CD8-positive, alpha-beta memory T cell (primary cell): ENCODE results near the gene CAMK2N2. TPM values are rescaled to one million over a fixed set of nuclear protein-coding genes. Genes with fewer than 3 reads are reported as not detected.

Experiments used
- CTCF ChIA-PET: fragments of 350-600 bp; sonication (Branson Sonifier 250); formaldehyde crosslinking; loops from one replicate; lab custom pipeline; 2021; ENCODE audit warnings: antibody characterized with exemption; lab: Charles Lee
- POLR2A ChIA-PET: fragments of 350-600 bp; sonication (Branson Sonifier 250); formaldehyde crosslinking; loops from one replicate; lab custom pipeline; 2021; ENCODE audit warnings: antibody characterized with exemption; lab: Charles Lee
- DNase-seq, 5 donors: peaks; one replicate each; pipeline versions ENCODE4 v3.0.0 to v3.0.0-alpha.2; 2020 to 2022; ENCODE audit warnings: mixed read lengths in 1 of 5
- H3K27ac ChIP-seq: one replicate; pipeline ENCODE4 v1.7.0; 2013; ENCODE audit warnings: low read depth, mild to moderate bottlenecking, low read length, moderate library complexity
- H3K27me3 ChIP-seq: 2 replicates; pipeline ENCODE4 v1.7.0; 2013; ENCODE audit warnings: low read length, mild to moderate bottlenecking; ENCODE audit not compliant: insufficient read depth, poor library complexity, severe bottlenecking
- H3K36me3 ChIP-seq: 2 replicates; pipeline ENCODE4 v1.7.0; 2013; ENCODE audit warnings: mild to moderate bottlenecking, low read length, moderate library complexity; ENCODE audit not compliant: insufficient read depth
- H3K4me1 ChIP-seq: 2 replicates; pipeline ENCODE4 v1.7.0; 2013; ENCODE audit warnings: mild to moderate bottlenecking, low read length, moderate library complexity; ENCODE audit not compliant: insufficient read depth
- H3K4me3 ChIP-seq: 2 replicates; pipeline ENCODE4 v1.7.0; 2013; ENCODE audit warnings: mild to moderate bottlenecking, low read length
- H3K9me3 ChIP-seq: 2 replicates; pipeline ENCODE4 v1.7.0; 2013; ENCODE audit warnings: mild to moderate bottlenecking, low read length
- H3K27ac Mint-ChIP-seq, 8 donors: one replicate each; pipeline ENCODE4 v1.8.0; 2020 to 2021; ENCODE audit warnings: mixed read lengths in 8 of 8, mild to moderate bottlenecking in 6 of 8, inconsistent platforms in 3 of 8, moderate library complexity in 3 of 8
- H3K27me3 Mint-ChIP-seq, 2 donors: one replicate each; pipeline ENCODE4 v1.8.0; 2020 to 2021; ENCODE audit warnings: mixed read lengths in 2 of 2, mild to moderate bottlenecking in 1 of 2, moderate library complexity in 1 of 2
- H3K36me3 Mint-ChIP-seq, 3 donors: one replicate each; pipeline ENCODE4 v1.8.0; 2020 to 2021; ENCODE audit warnings: mixed read lengths in 3 of 3, inconsistent platforms in 1 of 3, mild to moderate bottlenecking in 1 of 3
- H3K4me1 Mint-ChIP-seq, 3 donors: one replicate each; pipeline ENCODE4 v1.8.0; 2020 to 2021; ENCODE audit warnings: mixed read lengths in 3 of 3, inconsistent platforms in 1 of 3, mild to moderate bottlenecking in 1 of 3
- H3K4me3 Mint-ChIP-seq, 7 donors: one replicate each; pipeline ENCODE4 v1.8.0; 2020 to 2021; ENCODE audit warnings: mixed read lengths in 7 of 7, mild to moderate bottlenecking in 6 of 7, moderate library complexity in 4 of 7, inconsistent platforms in 2 of 7
- H3K9me3 Mint-ChIP-seq, 5 donors: one replicate each; pipeline ENCODE4 v1.8.0; 2020 to 2022; ENCODE audit warnings: mixed read lengths in 5 of 5, mild to moderate bottlenecking in 3 of 5, moderate library complexity in 2 of 5, inconsistent platforms in 1 of 5
- polyA plus RNA-seq: library from polyadenylated mRNA; unstranded; fragments of 300-500 nt; fragmentation: Illumina TruSeq; gene quantifications from one replicate; pipeline ENCODE4 v1.2.3, GENCODE V29; 2021
- total RNA-seq, 2 experiments: library from RNA; stranded (reverse); gene quantifications; one replicate each; pipeline ENCODE4 v1.2.3, GENCODE V29; 2021

CAMK2N2 gene
- total and polyA plus RNA-seq, 3 experiments from 2014 or later = 0.66 to 0.77 TPM; not detected in 1

DNA sequence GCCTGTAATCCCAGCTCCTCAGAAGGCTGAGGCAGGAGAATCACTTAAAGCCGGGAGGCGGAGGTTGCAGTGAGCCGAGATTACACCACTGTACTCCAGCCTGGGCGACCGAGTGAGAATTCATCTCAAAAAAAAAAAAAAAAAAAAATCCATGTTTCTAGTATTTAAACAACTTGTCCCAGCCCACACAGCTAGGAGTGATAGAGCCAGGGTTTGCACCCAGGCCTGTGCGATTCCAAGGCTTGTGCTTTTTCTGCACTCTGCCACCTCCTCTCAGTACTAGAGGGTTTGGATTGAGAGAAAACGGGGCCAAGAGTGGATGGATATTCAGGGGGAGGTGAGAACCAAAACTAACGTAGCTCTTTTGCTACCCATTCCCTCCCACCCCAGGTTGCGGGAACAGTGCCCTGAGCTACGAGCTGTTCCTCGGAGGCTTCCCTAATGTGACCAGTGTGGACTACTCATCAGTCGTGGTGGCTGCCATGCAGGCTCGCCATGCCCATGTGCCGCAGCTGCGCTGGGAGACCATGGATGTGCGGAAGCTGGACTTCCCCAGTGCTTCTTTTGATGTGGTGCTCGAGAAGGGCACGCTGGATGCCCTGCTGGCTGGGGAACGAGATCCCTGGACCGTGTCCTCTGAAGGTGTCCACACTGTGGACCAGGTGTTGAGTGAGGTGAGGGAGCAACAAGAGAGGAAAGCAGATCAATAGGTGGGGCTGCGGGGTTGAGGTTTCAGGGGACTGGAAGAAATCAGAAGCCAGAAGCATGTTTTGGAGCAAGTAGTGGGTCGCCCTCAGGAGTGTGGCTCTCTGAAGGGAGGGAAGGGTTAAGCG, 4.1 kb downstream of the CAMK2N2 start:
- Mint-ChIP-seq H3K27ac (peak overlapping the region in 1 of 8 donors; percentile 81), H3K4me3 (peak overlapping the region in 2 of 7 donors; percentile 25 to 62), H3K27me3 (peaks cover 5 to 9% of the 10 kb centered on the region in 2 donors), H3K9me3 (no peaks in the 10 kb centered on the region), H3K36me3 (peaks cover 0 to 1% (median 0%) of the 10 kb centered on the region in 3 donors), H3K4me1 (peaks cover 13 to 22% (median 13%) of the 10 kb centered on the region in 3 donors)
- H3K27ac ChIP-seq = no peak overlapping the region
- DNase-seq = no peak
- peaks cover 4% of the 10 kb centered on the region for H3K27me3 ChIP-seq
- POLR2A ChIA-PET = no interaction called here
- CTCF ChIA-PET = interaction anchor here (2.1 kb wide), 1 partner anchor 362 kb away, joined by 8 read pairs; no protein-coding TSS in a partner anchor
- H3K4me3 ChIP-seq = no peak overlapping the region
- H3K36me3 ChIP-seq = no peaks in the 10 kb centered on the region
- no peaks in the 10 kb centered on the region for H3K9me3 ChIP-seq
- peaks cover 14% of the 10 kb centered on the region for H3K4me1 ChIP-seq

GRCh38 chr3:184255291-184256039, 5.9 kb downstream of the CAMK2N2 start:
- POLR2A ChIA-PET = no interaction called here
- peaks cover 2% of the 10 kb centered on the region in 2 donors for H3K27me3 Mint-ChIP-seq
- H3K4me1 Mint-ChIP-seq = peaks cover 4 to 12% (median 5%) of the 10 kb centered on the region in 3 donors

GRCh38 chr3:184250167-184250828, 11.1 kb downstream of the CAMK2N2 start:
- Mint-ChIP-seq H3K36me3 (peaks cover 0 to 16% (median 0%) of the 10 kb centered on the region in 3 donors), H3K27me3 (no peaks in the 10 kb centered on the region), H3K4me1 (peaks cover 12 to 26% (median 18%) of the 10 kb centered on the region in 3 donors), H3K4me3 (peak overlapping the region; percentile 92 to 98 (median 96)), H3K27ac (peak overlapping the region; percentile 86 to 99 (median 94)), H3K9me3 (no peaks in the 10 kb centered on the region)
- POLR2A ChIA-PET = interaction anchor here (0.6 kb wide), 1 partner anchor 116 kb away, joined by 3 read pairs; no protein-coding TSS in a partner anchor
- peaks cover 2% of the 10 kb centered on the region for H3K36me3 ChIP-seq
- H3K27ac ChIP-seq = peak overlapping the region; percentile 41
- peaks cover 10% of the 10 kb centered on the region for H3K4me1 ChIP-seq
- H3K27me3 ChIP-seq = no peaks in the 10 kb centered on the region
- CTCF ChIA-PET = interaction anchor here (0.6 to 1.9 kb wide), 23 partner anchors 8 to 366 kb away, joined by 3 to 36 read pairs (median 4); partner anchors contain the start of genes ABCF3, AP2M1, CAMK2N2 and EIF2B5
- peak overlapping the region; percentile 94 for H3K4me3 ChIP-seq
- H3K9me3 ChIP-seq = no peaks in the 10 kb centered on the region
- peak; percentile 79 to 91 (median 85) for DNase-seq

More at GRCh38 chr3:184255291-184256039, 5.9 kb downstream of the CAMK2N2 start:
- Histone ChIP-seq H3K36me3 (no peaks in the 10 kb centered on the region), H3K4me1 (peaks cover 5% of the 10 kb centered on the region), H3K27me3 (peaks cover 1% of the 10 kb centered on the region), H3K4me3 (no peak overlapping the region), H3K9me3 (no peaks in the 10 kb centered on the region), H3K27ac (no peak overlapping the region)
- Mint-ChIP-seq H3K36me3 (peaks cover 0 to 1% (median 0%) of the 10 kb centered on the region in 3 donors), H3K4me3 (no peak overlapping the region), H3K27ac (no peak overlapping the region), H3K9me3 (no peaks in the 10 kb centered on the region)
- no peak for DNase-seq
- CTCF ChIA-PET = interaction anchor here (0.9 to 2.1 kb wide), 2 partner anchors 29 to 360 kb away, joined by 3 to 8 read pairs; no protein-coding TSS in a partner anchor

- Mint-ChIP-seq H3K4me3 (peak within 1 kb of the TSS; percentile 92 to 98 (median 96)), H3K9me3 (no peaks in the 10 kb centered on the region), H3K4me1 (peaks cover 14 to 26% (median 18%) of the 10 kb centered on the region in 3 donors), H3K27ac (peak within 1 kb of the TSS; percentile 86 to 99 (median 95)), H3K36me3 (peaks cover 0 to 23% (median 4%) of the 10 kb centered on the region in 3 donors), H3K27me3 (no peaks in the 10 kb centered on the region)
- peaks cover 5% of the 10 kb centered on the region for H3K36me3 ChIP-seq
- peaks cover 10% of the 10 kb centered on the region for H3K4me1 ChIP-seq
- ChIA-PET CTCF (interaction anchor here (0.6 to 1.9 kb wide), 24 partner anchors 9 to 365 kb away, joined by 3 to 36 read pairs (median 4); partner anchors contain the start of genes ABCF3, AP2M1, CAMK2N2 and EIF2B5), POLR2A (interaction anchor here (0.6 kb wide), 1 partner anchor 115 kb away, joined by 3 read pairs; no protein-coding TSS in a partner anchor)
- H3K4me3 ChIP-seq = peak within 1 kb of the TSS; percentile 94
- no peaks in the 10 kb centered on the region for H3K9me3 ChIP-seq
- H3K27ac ChIP-seq = peak within 1 kb of the TSS; percentile 85
- DNase-seq = peak; percentile 94 to 97 (median 95)
- H3K27me3 ChIP-seq = no peaks in the 10 kb centered on the region
Measured at GRCh38 chr3:184249412-184250166, 11.8 kb downstream of the CAMK2N2 start, which contains the start of gene EEF1AKMT4. Gene EEF1AKMT4 (plus strand): TSS chr3:184249672. CDS start chr3:184249695, 23 bp downstream.

DNA sequence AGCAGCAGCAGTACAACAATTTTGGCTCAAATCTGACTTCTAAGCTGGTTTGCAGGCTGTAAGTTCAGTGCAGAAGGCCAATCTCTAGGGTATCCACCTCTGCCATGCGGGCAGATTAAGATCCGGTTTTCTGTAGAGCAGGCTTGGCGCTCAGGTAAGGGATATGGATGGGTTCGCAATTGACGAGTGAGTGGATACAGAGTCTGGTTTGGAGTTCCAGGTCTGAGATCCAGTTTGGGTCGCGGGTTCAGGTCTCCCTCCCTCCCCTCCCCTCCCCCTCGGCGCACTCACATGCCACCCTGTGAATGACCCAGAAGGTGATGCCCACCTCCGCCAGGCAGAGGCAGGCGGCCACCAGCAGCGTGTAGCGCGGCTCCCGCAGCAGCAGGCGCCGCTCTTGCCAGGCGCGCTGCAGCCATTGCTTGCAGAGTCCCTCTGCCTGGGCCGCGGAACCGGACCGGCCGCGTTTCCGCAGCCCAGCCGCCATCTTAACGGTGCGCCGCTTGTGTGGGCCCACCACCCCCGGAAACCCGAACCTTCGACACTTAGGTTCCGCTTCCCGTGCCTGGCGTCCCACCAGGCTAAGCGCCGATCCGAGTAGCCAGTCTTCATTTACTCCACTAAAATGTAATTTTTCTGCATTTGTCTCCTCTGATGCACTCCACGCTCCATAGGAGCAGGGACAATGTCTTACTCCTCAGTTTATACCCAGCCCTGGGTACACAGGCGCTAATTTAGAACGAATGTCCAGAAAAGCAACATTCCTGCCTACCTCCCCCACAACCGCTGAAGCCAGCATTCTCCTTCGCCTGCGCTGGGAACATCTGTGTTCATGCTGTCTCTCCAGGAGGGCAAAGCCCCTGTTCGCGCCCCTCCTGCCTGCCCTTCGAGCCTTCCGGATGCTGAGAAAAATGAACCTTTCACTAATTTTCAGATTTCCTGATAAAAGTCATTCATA, 12.6 kb downstream of the CAMK2N2 start, which contains the start of gene ALG3:
Gene ALG3 (minus strand): TSS at position 509 of the 958 bp plus-strand sequence. CDS start 22 bp downstream, at position 487.
- POLR2A ChIA-PET = no interaction called here
- H3K27ac Mint-ChIP-seq = peak within 1 kb of the TSS; percentile 86 to 99 (median 95)
- CTCF ChIA-PET = interaction anchor here (0.9 to 2.8 kb wide), 8 partner anchors 8 to 364 kb away, joined by 3 to 18 read pairs (median 7); partner anchors contain the start of genes CAMK2N2, PARL and VWA5B2
- Histone ChIP-seq H3K9me3 (no peaks in the 10 kb centered on the region), H3K4me1 (peaks cover 10% of the 10 kb centered on the region), H3K27ac (peak within 1 kb of the TSS; percentile 85), H3K36me3 (peaks cover 5% of the 10 kb centered on the region), H3K4me3 (peak within 1 kb of the TSS; percentile 94), H3K27me3 (no peaks in the 10 kb centered on the region)
- H3K4me3 Mint-ChIP-seq = peak within 1 kb of the TSS; percentile 92 to 98 (median 96)
- H3K27me3 Mint-ChIP-seq = no peaks in the 10 kb centered on the region
- H3K36me3 Mint-ChIP-seq = peaks cover 0 to 32% (median 6%) of the 10 kb centered on the region in 3 donors
- H3K9me3 Mint-ChIP-seq = no peaks in the 10 kb centered on the region
- peak; percentile 79 to 90 (median 83) for DNase-seq
- peaks cover 14 to 26% (median 18%) of the 10 kb centered on the region in 3 donors for H3K4me1 Mint-ChIP-seq

DNA sequence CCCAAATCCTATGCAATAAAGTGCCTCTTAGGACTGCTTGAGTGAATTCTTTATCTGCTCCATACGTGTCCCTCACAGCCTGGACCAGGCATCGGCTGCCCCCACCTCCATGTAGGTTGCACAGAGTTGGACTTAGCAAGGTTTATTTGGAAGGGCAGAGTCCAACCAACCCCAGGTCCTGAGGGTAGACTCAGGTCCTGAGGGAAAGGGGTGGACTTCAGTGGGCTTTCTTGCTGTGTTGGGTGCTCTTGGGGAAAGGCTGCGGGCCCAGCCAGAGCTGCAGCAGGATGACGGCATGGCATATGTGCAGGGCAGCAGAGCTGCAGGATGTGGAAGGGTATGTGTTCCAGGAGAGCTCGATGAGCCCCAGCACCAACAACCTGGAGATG, 19.1 kb downstream of the CAMK2N2 start:
- ChIA-PET CTCF (interaction anchor here (3.6 kb wide), 1 partner anchor 14 kb away, joined by 21 read pairs; the partner anchor contains the start of gene VWA5B2), POLR2A (no interaction called here)
- Histone ChIP-seq H3K9me3 (no peaks in the 10 kb centered on the region), H3K36me3 (peaks cover 9% of the 10 kb centered on the region), H3K4me3 (no peak overlapping the region), H3K27ac (no peak overlapping the region), H3K27me3 (no peaks in the 10 kb centered on the region), H3K4me1 (no peaks in the 10 kb centered on the region)
- no peaks in the 10 kb centered on the region for H3K9me3 Mint-ChIP-seq
- H3K36me3 Mint-ChIP-seq = peaks cover 4 to 43% (median 12%) of the 10 kb centered on the region in 3 donors
- H3K4me1 Mint-ChIP-seq = peaks cover 2 to 7% (median 5%) of the 10 kb centered on the region in 3 donors
- H3K27me3 Mint-ChIP-seq = peaks cover 0 to 3% of the 10 kb centered on the region in 2 donors
- H3K4me3 Mint-ChIP-seq = no peak overlapping the region
- peak overlapping the region in 2 of 8 donors; percentile 6 to 39 for H3K27ac Mint-ChIP-seq
- no peak for DNase-seq
